ENCODE data around the gene HLA-DMB.
A peak's percentile ranks its signal among the peaks of the same experiment; 100 is the strongest.

- TF ChIP-seq, protein P1, sequence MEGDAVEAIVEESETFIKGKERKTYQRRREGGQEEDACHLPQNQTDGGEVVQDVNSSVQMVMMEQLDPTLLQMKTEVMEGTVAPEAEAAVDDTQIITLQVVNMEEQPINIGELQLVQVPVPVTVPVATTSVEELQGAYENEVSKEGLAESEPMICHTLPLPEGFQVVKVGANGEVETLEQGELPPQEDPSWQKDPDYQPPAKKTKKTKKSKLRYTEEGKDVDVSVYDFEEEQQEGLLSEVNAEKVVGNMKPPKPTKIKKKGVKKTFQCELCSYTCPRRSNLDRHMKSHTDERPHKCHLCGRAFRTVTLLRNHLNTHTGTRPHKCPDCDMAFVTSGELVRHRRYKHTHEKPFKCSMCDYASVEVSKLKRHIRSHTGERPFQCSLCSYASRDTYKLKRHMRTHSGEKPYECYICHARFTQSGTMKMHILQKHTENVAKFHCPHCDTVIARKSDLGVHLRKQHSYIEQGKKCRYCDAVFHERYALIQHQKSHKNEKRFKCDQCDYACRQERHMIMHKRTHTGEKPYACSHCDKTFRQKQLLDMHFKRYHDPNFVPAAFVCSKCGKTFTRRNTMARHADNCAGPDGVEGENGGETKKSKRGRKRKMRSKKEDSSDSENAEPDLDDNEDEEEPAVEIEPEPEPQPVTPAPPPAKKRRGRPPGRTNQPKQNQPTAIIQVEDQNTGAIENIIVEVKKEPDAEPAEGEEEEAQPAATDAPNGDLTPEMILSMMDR (IDR thresholded peaks at IDR 0.05) = peak; percentile 91 to 94 (median 93)
- TF ChIP-seq POLR2A (IDR thresholded peaks at IDR 0.05) = no peak
These were observed 44.0 kb upstream of the HLA-DMB start for GRCh38 chr6:32984622-32985389.

Data from uterus (tissue), 2 donors.